ENCODE measurements around the gene MAL.

Gene MAL

GRCh38 chr2:95052307-95052706 is 26.8 kb downstream of the MAL start:
- TF ChIP-seq ZFX (IDR thresholded peaks at IDR 0.05) (no peak), CTCF (conservative IDR thresholded peaks at IDR 0.05) (no peak)
- H3K27ac ChIP-seq = no peak overlapping the region

- TF ChIP-seq ZFX (IDR thresholded peaks at IDR 0.05) (no peak), CTCF (conservative IDR thresholded peaks at IDR 0.05) (no peak)
- no peak overlapping the region for H3K27ac ChIP-seq
Measured at GRCh38 chr2:95052804-95053479, 27.4 kb downstream of the MAL start.

- no peak for TF ChIP-seq ZFX (IDR thresholded peaks at IDR 0.05)
- no peak overlapping the region for H3K27ac ChIP-seq
Measured at GRCh38 chr2:95053543-95053942, 28.0 kb downstream of the MAL start.

GRCh38 chr2:95054016-95054415 is 28.5 kb downstream of the MAL start:
- no peak for TF ChIP-seq CTCF (conservative IDR thresholded peaks at IDR 0.05)
- TF ChIP-seq ZFX (IDR thresholded peaks at IDR 0.05) = no peak
- no peak overlapping the region for H3K27ac ChIP-seq

DNA sequence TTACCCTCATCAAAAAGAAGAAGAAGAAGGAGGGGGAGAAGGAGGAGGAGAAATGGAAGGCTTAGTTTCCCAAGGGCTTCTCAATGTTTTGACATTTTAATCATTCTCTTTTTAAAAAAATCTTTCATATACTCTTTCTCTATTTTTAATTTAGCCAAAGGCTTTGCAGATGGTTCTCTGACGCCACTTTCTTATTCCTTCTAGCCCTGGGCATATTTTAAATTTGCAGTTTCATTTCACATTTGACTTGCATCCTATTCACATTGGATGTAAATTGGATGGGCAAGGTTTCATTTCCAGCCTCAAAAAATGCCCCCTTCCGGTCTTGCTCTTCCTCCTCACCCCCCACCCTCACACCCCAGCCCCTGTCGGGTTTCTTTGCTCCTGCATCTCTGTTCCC is 29.8 kb downstream of the MAL start:
- TF ChIP-seq CTCF (conservative IDR thresholded peaks at IDR 0.05) (no peak), ZFX (IDR thresholded peaks at IDR 0.05) (no peak)
- H3K27ac ChIP-seq = no peak overlapping the region

DNA sequence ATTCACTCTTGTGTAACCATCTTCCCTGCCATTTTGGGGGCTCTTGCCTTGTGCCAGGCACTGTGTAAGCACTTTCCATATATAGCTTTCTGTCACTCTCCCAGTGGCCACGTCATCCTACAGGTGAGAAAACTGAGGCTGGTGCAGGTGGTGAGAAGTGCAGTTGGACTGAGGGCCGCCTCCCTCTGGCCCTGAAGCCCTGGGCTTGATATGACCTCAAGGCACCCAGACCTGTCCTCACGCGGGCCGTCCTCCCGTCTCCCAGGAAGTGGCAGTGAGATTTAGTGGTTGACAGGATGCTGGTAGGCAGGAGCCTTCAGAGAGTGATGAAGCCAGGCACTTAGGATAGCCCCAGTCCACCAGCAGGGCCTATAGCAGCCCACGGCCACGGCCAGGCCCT is 30.5 kb downstream of the MAL start:
- TF ChIP-seq ZFX (IDR thresholded peaks at IDR 0.05) = no peak
- TF ChIP-seq CTCF (conservative IDR thresholded peaks at IDR 0.05) = no peak
- no peak overlapping the region for H3K27ac ChIP-seq

GRCh38 chr2:95056461-95057459 is 31.3 kb downstream of the MAL start:
- no peak overlapping the region for H3K27ac ChIP-seq
- no peak for TF ChIP-seq ZFX (IDR thresholded peaks at IDR 0.05)
- no peak for TF ChIP-seq CTCF (conservative IDR thresholded peaks at IDR 0.05)

Data from C4-2B (cell line).